Measurements from ENCODE around the gene LCOR. TPM values are rescaled to one million over a fixed set of nuclear protein-coding genes. Genes with fewer than 3 reads are reported as not detected.
"Not testable (repeated sequence)": the region's sequence is repeated elsewhere in the genome, so short reads cannot be mapped to it uniquely, and the experiment has no call there.

LCOR gene
- total RNA-seq, 2 donors from 2014 or later = 36.9 to 43.3 TPM

DNA sequence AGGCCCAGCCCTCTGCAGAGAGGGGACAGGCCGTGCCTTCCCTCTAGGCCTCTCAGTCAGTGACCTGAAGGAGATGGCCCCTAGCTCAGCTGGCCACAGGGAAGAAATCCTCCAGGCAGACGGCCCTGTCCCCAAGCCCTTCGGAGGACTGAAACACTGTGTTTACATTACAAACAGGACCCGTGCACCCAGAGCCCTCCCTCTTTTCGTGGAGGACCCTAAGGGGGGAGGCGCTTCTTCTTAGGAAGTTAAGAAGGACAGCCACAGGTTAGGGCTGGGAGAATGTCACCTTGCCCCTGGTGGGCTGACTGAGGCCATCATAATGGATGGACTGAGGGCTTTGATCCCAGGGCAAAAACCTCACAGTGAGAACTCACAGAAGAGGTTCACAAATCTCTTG, 198.8 kb downstream of the LCOR start:
- 35 to 62% methylated on average over 5 to 6 of the region's 6 CpGs for WGBS, 2 experiments (ENCODE audit: insufficient coverage in 1 of 2, insufficient read length in 1 of 2)
- DNase-seq = no peak
- H3K27me3 ChIP-seq (ENCODE audit: control insufficient read depth, insufficient read depth, low read length, poor library complexity, severe bottlenecking) = no peaks in the 10 kb centered on the region
- no peaks in the 10 kb centered on the region for H3K4me1 ChIP-seq (ENCODE audit: control insufficient read depth, insufficient read depth, low read length)
- TF ChIP-seq CTCF (conservative IDR thresholded peaks at IDR 0.05) = no peak
- no peak overlapping the region for H3K27ac Mint-ChIP-seq
- H3K36me3 Mint-ChIP-seq (ENCODE audit: low read depth) = no peaks in the 10 kb centered on the region
- H3K4me3 Mint-ChIP-seq = no peak overlapping the region
- H3K9me3 Mint-ChIP-seq = no peaks in the 10 kb centered on the region
- no peak overlapping the region for H3K4me3 ChIP-seq (ENCODE audit: low read length)
- peaks cover 2% of the 10 kb centered on the region for H3K27me3 Mint-ChIP-seq (ENCODE audit: insufficient read depth)
- no peaks in the 10 kb centered on the region for H3K9me3 ChIP-seq (ENCODE audit: control insufficient read depth, low read length)
- no peaks in the 10 kb centered on the region for H3K36me3 ChIP-seq (ENCODE audit: control insufficient read depth, insufficient read depth, low read length)
- peaks cover 14% of the 10 kb centered on the region for H3K4me1 Mint-ChIP-seq
- H3K27ac ChIP-seq (ENCODE audit: low read depth, low read length) = no peak overlapping the region
- H3K9ac ChIP-seq (ENCODE audit: extremely low read depth, low read length, poor library complexity, severe bottlenecking) = no peak overlapping the region

- H3K27me3 ChIP-seq (ENCODE audit: control insufficient read depth, insufficient read depth, low read length, poor library complexity, severe bottlenecking) = no peaks in the 10 kb centered on the region
- WGBS, 2 experiments (ENCODE audit: insufficient coverage in 1 of 2, insufficient read length in 1 of 2) = 60 to 85% methylated on average over 1 to 11 of the region's 11 CpGs
- Mint-ChIP-seq H3K4me1 (peaks cover 14% of the 10 kb centered on the region), H3K27me3 (ENCODE audit: insufficient read depth) (peaks cover 3% of the 10 kb centered on the region), H3K36me3 (ENCODE audit: low read depth) (no peaks in the 10 kb centered on the region), H3K9me3 (no peaks in the 10 kb centered on the region), H3K4me3 (no peak overlapping the region), H3K27ac (no peak overlapping the region)
- no peak for DNase-seq
- H3K9me3 ChIP-seq (ENCODE audit: control insufficient read depth, low read length) = no peaks in the 10 kb centered on the region
- no peak for TF ChIP-seq CTCF (conservative IDR thresholded peaks at IDR 0.05)
- no peaks in the 10 kb centered on the region for H3K36me3 ChIP-seq (ENCODE audit: control insufficient read depth, insufficient read depth, low read length)
- no peak overlapping the region for H3K9ac ChIP-seq (ENCODE audit: extremely low read depth, low read length, poor library complexity, severe bottlenecking)
- H3K4me1 ChIP-seq (ENCODE audit: control insufficient read depth, insufficient read depth, low read length) = no peaks in the 10 kb centered on the region
- no peak overlapping the region for H3K27ac ChIP-seq (ENCODE audit: low read depth, low read length)
- H3K4me3 ChIP-seq (ENCODE audit: low read length) = no peak overlapping the region
These were observed 199.4 kb downstream of the LCOR start for GRCh38 chr10:97031459-97031858.

GRCh38 chr10:97032624-97033023, 200.5 kb downstream of the LCOR start:
- H3K9ac ChIP-seq (ENCODE audit: extremely low read depth, low read length, poor library complexity, severe bottlenecking) = no peak overlapping the region
- H3K4me3 ChIP-seq (ENCODE audit: low read length) = no peak overlapping the region
- Mint-ChIP-seq H3K4me3 (no peak overlapping the region), H3K27ac (no peak overlapping the region), H3K27me3 (ENCODE audit: insufficient read depth) (peaks cover 3% of the 10 kb centered on the region), H3K36me3 (ENCODE audit: low read depth) (no peaks in the 10 kb centered on the region), H3K9me3 (no peaks in the 10 kb centered on the region), H3K4me1 (peaks cover 14% of the 10 kb centered on the region)
- TF ChIP-seq CTCF (conservative IDR thresholded peaks at IDR 0.05) = no peak
- H3K27ac ChIP-seq (ENCODE audit: low read depth, low read length) = no peak overlapping the region
- H3K9me3 ChIP-seq (ENCODE audit: control insufficient read depth, low read length) = no peaks in the 10 kb centered on the region
- H3K27me3 ChIP-seq (ENCODE audit: control insufficient read depth, insufficient read depth, low read length, poor library complexity, severe bottlenecking) = no peaks in the 10 kb centered on the region
- H3K4me1 ChIP-seq (ENCODE audit: control insufficient read depth, insufficient read depth, low read length) = no peaks in the 10 kb centered on the region
- 43 to 58% methylated on average over 5 to 7 of the region's 7 CpGs for WGBS, 2 experiments (ENCODE audit: insufficient coverage in 1 of 2, insufficient read length in 1 of 2)
- DNase-seq = no peak
- H3K36me3 ChIP-seq (ENCODE audit: control insufficient read depth, insufficient read depth, low read length) = no peaks in the 10 kb centered on the region

GRCh38 chr10:97033841-97034240, 201.7 kb downstream of the LCOR start:
- not testable (repeated sequence) for H3K27me3 ChIP-seq (ENCODE audit: control insufficient read depth, insufficient read depth, low read length, poor library complexity, severe bottlenecking); H3K9ac ChIP-seq (ENCODE audit: extremely low read depth, low read length, poor library complexity, severe bottlenecking); H3K4me1 ChIP-seq (ENCODE audit: control insufficient read depth, insufficient read depth, low read length); DNase-seq; H3K9me3 ChIP-seq (ENCODE audit: control insufficient read depth, low read length); H3K36me3 Mint-ChIP-seq (ENCODE audit: low read depth); H3K4me3 Mint-ChIP-seq; H3K27ac Mint-ChIP-seq; H3K4me3 ChIP-seq (ENCODE audit: low read length); H3K27ac ChIP-seq (ENCODE audit: low read depth, low read length); H3K9me3 Mint-ChIP-seq; H3K36me3 ChIP-seq (ENCODE audit: control insufficient read depth, insufficient read depth, low read length)
- Mint-ChIP-seq H3K4me1 (peaks cover 20% of the 10 kb centered on the region), H3K27me3 (ENCODE audit: insufficient read depth) (peaks cover 12% of the 10 kb centered on the region)
- 90 to 95% methylated on average over 5 to 9 of the region's 9 CpGs for WGBS, 2 experiments (ENCODE audit: insufficient coverage in 1 of 2, insufficient read length in 1 of 2)

All from endodermal cell (in vitro differentiated cells).